ENCODE measurements around the gene POLR2E. TPM values are rescaled to one million over a fixed set of nuclear protein-coding genes. Genes with fewer than 3 reads are reported as not detected.
A peak's percentile ranks its signal among the peaks of the same experiment; 100 is the strongest.

POLR2E gene
- total and polyA plus RNA-seq, 2 of the 8 experiments (the other 6 are each of a cell fraction or from before 2014, with no cell fraction given), result 281 to 381 TPM

GRCh38 chr19:1109697-1110671, 14.8 kb upstream of the POLR2E start:
- Histone ChIP-seq H3K27me3 (replicated peaks in 1 of 4; ENCODE audit: control insufficient read depth in 3 of 4, extremely low read depth in 1 of 4, insufficient read depth in 3 of 4, low read length in 3 of 4) (no peaks in the 10 kb centered on the region), H3K27ac (ENCODE audit: low read depth, low read length) (no peak overlapping the region), H3K23me2 (ENCODE audit: low read depth, low read length) (peaks cover 4% of the 10 kb centered on the region; the same call in 1 of the 2 replicates), H3K4ac (replicated peaks; ENCODE audit: insufficient read length, low read depth, low read length) (no peak overlapping the region), H3K9ac (replicated peaks in 1 of 4; ENCODE audit: extremely low read depth in 1 of 4, low read depth in 3 of 4, low read length in 3 of 4) (no peak overlapping the region), H4K20me1 (replicated peaks in 1 of 2; ENCODE audit: control insufficient read depth in 1 of 2, insufficient read depth in 2 of 2, low read length in 2 of 2) (peaks cover 7 to 16% of the 10 kb centered on the region in 2 experiments), H4K91ac (replicated peaks; ENCODE audit: insufficient read length, low read length) (no peak overlapping the region), H3K56ac (replicated peaks; ENCODE audit: insufficient read length, low read depth, low read length) (no peak overlapping the region), H3K23ac (ENCODE audit: insufficient read length) (no peak overlapping the region), H2BK120ac (replicated peaks; ENCODE audit: low read depth, low read length) (no peak overlapping the region), H2AK5ac (ENCODE audit: low read depth, low read length) (no peak overlapping the region), H2BK12ac (ENCODE audit: low read depth, low read length) (no peak overlapping the region), H3K4me3 (ENCODE audit: extremely low read depth in 1 of 4, insufficient read depth in 2 of 4, low read depth in 3 of 4, low read length in 4 of 4) (no peak overlapping the region), H3K79me2 (ENCODE audit: control insufficient read depth in 1 of 2, insufficient read depth in 2 of 2, low read length in 2 of 2) (no peaks in the 10 kb centered on the region; a peak in 1 of 4 replicates), H3K36me3 (ENCODE audit: control insufficient read depth in 2 of 4, insufficient read depth in 4 of 4, low read length in 3 of 4) (peaks cover 8 to 43% (median 17%) of the 10 kb centered on the region in 4 experiments; a peak in 6 of 8 replicates), H4K8ac (ENCODE audit: extremely low read depth, insufficient read depth, low read length) (peak overlapping the region; percentile 51), H3K4me1 (replicated peaks in 1 of 4; ENCODE audit: control insufficient read depth in 3 of 4, insufficient read depth in 4 of 4, low read length in 3 of 4) (peaks cover 0 to 11% (median 6%) of the 10 kb centered on the region in 4 experiments; a peak in 5 of 7 replicates), H3K9me3 (ENCODE audit: insufficient read depth in 2 of 2, low read depth in 1 of 2, low read length in 1 of 2) (no peaks in the 10 kb centered on the region), H2BK5ac (ENCODE audit: low read depth, low read length) (no peak overlapping the region), H3K4me2 (ENCODE audit: insufficient read depth in 1 of 2, low read depth in 2 of 2, low read length in 2 of 2) (no peak overlapping the region), H2BK15ac (ENCODE audit: low read length) (no peak overlapping the region), H4K5ac (ENCODE audit: insufficient read length, low read depth, low read length) (no peak overlapping the region), H2BK20ac (ENCODE audit: low read length) (no peak overlapping the region), H3K18ac (ENCODE audit: extremely low read depth, low read length) (no peak overlapping the region), H3K79me1 (ENCODE audit: low read depth, low read length) (peaks cover 2% of the 10 kb centered on the region), H2AFZ (ENCODE audit: low read length) (no peak overlapping the region), H3K14ac (ENCODE audit: insufficient read length) (no peak overlapping the region)
- ChIA-PET CTCF (ENCODE audit: partially characterized antibody) (interaction anchor here (0.6 kb wide), 1 partner anchor 10 kb away, joined by 3 read pairs; no protein-coding TSS in a partner anchor), POLR2A (ENCODE audit: partially characterized antibody) (interaction anchor here (1.0 to 9.8 kb wide), 2 partner anchors 22 to 120 kb away, joined by 4 to 116 read pairs; no protein-coding TSS in a partner anchor)
- DNase-seq (ENCODE audit: low read depth in 1 of 2, low spot score in 2 of 2) (no peak), FAIRE-seq (no peak)
- 92% methylated on average over 36 of the region's 54 CpGs; no CpG with 5 or more reads in 1 of the 2 experiments for WGBS, 2 experiments (ENCODE audit: extremely low coverage in 1 of 2, insufficient coverage in 1 of 2, insufficient read length in 1 of 2, insufficient replicate concordance in 2 of 2, low coverage in 1 of 2, low lambda C conversion rate in 2 of 2, missing lambda C conversion rate in 1 of 2)
- TF ChIP-seq RBBP5 (IDR thresholded peaks at IDR 0.05; ENCODE audit: borderline replicate concordance, low read depth, low read length), result no peak
- no peak; a peak in 2 of 3 replicates for TF ChIP-seq POLR2A (IDR thresholded peaks at IDR 0.05; ENCODE audit: control extremely low read depth in 1 of 2, low read depth in 2 of 2, low read length in 2 of 2)
- no peak for TF ChIP-seq SUZ12 (IDR thresholded peaks at IDR 0.05; ENCODE audit: low read length)
- TF ChIP-seq KDM1A (IDR thresholded peaks at IDR 0.05; ENCODE audit: borderline replicate concordance, low read length), result no peak
- no peak for TF ChIP-seq SAP30 (IDR thresholded peaks at IDR 0.05; ENCODE audit: insufficient read depth, insufficient replicate concordance, low read length)
- TF ChIP-seq BRCA1 (IDR thresholded peaks at IDR 0.05; ENCODE audit: low read depth, low read length), result no peak
- no peak for TF ChIP-seq TAF7 (optimal IDR thresholded peaks at IDR 0.05; ENCODE audit: borderline replicate concordance, low read depth, low read length)
- no peak for TF ChIP-seq E2F6 (IDR thresholded peaks at IDR 0.05)
- TF ChIP-seq SP1 (IDR thresholded peaks at IDR 0.05; ENCODE audit: low read depth, low read length), result no peak
- no peak for TF ChIP-seq MAFK (IDR thresholded peaks at IDR 0.05; ENCODE audit: low read depth, low read length)
